ENCODE data around the gene CCDC167. TPM values are rescaled to one million over a fixed set of nuclear protein-coding genes. Genes with fewer than 3 reads are reported as not detected.
"Not testable (repeated sequence)": the region's sequence is repeated elsewhere in the genome, so short reads cannot be mapped to it uniquely, and the experiment has no call there.

CCDC167 gene
- polyA plus RNA-seq, 3 donors, result 18.8 to 39.3 (median 22.4) TPM

DNA sequence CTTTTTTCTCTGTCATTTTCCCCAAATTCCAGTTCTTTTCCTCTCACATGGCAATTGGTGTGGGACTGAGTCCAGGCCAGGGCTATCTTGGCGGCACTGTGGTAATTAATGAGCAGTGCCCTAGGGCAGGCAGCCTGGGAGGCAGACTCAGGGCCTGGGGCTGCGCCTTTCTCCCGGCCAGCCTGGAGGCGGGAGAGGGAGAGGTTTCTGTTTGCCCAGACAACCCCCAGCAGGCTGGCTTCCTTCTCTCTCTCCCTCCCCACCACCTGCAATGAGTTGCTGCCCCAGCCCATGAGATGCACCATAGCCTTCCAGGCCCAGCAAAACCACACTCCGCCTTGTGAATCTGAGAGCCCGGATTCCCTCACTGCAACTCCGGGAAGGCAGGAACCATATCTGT, 15.1 kb upstream of the CCDC167 start:
- WGBS, 3 donors, result 72 to 75% (median 75%) methylated on average over 7 of the region's 7 CpGs
- H3K27ac ChIP-seq (ENCODE audit: low read depth, low read length), result no peak overlapping the region

DNA sequence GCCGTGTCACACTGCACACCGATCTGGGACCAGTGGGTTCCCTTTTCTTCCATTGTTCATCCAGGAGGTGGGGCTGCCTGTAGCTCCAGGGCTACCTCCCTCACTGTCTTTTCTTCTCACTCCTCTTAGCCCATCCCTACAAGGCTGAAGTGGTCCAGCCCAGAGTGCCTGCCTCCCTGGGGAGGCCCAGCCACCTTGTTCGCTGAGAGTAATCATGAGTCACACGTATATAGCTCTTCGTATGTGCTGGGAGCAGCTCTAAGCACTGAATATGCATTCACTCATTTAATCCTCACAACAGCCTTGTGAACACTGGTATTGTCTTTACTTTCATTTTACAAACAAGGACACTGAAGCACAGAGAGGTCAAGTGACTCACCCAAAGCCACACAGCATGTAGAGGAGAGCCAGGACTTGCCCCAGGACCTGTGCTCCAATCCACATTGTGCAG, 14.7 kb upstream of the CCDC167 start:
- WGBS, 3 donors, result 67 to 71% (median 70%) methylated on average over 5 of the region's 5 CpGs
- H3K27ac ChIP-seq (ENCODE audit: low read depth, low read length), result no peak overlapping the region

DNA sequence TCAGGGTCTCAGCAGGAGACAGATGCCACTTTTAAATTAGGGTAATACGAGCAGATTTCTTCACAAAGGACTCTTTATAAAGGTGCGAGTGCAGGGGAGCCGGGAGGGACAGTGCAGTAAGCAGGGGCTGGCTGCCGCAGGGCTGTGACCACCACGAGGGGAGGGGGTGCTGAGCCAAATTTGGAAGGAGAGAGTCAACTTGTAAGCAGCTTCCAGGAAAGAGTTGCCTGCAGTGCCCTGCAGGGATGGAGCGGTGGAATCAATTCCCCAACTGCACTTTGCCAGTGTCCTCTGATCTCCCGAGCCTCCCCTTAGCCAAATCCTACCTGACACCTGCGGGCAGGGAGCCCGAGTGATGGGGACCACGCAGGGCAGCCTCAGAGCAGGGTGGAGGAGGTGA, 13.9 kb upstream of the CCDC167 start:
- WGBS, 3 donors, result 42 to 68% (median 53%) methylated on average over 10 of the region's 10 CpGs
- no peak overlapping the region for H3K27ac ChIP-seq (ENCODE audit: low read depth, low read length)

DNA sequence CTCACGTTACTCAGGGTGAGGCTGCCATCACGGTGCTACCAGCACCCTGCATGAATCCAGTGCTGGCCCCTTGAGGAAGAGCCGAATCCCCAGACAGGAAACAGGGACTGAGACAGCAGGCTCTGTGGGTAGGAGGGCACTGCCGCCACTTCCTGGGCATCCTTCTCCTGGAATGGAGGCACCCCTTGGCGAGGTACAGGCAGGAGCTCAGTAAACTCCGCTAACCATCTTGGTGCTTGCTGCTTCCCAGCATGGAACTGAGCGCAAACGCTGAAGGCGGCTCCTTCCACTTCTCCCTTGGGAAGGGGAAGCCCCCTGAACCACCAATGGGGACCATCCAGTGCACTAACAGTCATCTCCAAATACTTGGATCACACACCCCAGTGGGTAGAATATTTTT, 13.5 kb upstream of the CCDC167 start:
- WGBS, 3 donors, result 46 to 58% (median 57%) methylated on average over 9 of the region's 9 CpGs
- no peak overlapping the region for H3K27ac ChIP-seq (ENCODE audit: low read depth, low read length)

DNA sequence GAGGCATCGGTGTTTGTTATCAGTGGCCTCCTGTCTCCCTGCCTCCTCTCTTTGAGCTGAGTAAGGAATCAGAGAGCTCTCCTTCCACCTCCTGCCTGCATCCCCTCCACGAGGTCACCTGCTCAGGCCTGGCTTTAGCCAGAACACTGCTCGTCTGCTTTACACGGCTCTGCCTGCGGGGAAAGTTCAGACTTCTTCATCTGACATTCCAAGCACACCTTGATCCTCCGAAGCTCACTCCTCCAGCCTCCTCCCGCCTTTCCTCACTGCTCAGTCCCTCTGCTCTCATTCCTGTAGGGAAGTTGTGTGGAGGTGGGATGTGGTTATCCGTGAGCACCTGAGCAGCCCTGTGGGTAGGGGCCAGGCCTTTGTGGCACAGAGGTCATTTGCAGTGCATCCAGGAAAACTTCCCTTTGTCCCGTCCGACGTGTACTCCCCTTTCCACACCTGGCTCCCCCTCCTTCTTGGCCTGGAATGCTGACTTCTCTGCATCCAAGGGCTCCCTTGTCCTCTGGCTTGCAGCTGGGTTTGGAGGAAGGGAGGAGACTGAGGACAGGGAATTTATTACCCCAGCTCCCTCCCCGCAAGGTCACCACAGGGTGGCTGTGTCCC, 12.8 kb upstream of the CCDC167 start:
- WGBS, 3 donors, result 54 to 57% (median 54%) methylated on average over 12 of the region's 12 CpGs
- H3K27ac ChIP-seq (ENCODE audit: low read depth, low read length), result no peak overlapping the region

DNA sequence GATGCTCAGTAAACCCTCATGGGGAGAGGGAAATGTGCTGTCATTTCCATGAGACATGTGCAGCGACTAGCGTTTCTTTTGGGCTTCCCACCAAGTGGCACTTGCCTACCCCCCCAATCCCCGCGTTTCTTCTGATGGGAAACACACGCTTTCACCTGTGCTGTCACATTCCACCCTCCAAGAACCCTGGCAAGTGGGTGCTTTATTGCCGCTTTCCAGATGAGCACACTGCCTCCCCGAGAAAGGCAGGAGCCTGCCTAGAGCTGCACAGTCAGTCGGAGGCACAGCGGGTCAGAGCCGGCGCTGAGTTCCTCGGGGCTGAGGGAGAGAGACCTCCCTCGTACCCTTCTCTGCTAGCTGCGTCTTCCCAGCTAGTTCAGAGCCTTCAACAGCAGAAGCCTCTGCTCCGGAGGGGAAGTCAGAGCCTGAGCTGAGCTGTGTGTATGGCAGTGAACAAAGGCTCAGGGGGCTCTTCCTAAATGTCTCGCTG, 12.3 kb upstream of the CCDC167 start:
- WGBS, 3 donors, result 49 to 57% (median 57%) methylated on average over 16 of the region's 16 CpGs
- no peak overlapping the region for H3K27ac ChIP-seq (ENCODE audit: low read depth, low read length)

DNA sequence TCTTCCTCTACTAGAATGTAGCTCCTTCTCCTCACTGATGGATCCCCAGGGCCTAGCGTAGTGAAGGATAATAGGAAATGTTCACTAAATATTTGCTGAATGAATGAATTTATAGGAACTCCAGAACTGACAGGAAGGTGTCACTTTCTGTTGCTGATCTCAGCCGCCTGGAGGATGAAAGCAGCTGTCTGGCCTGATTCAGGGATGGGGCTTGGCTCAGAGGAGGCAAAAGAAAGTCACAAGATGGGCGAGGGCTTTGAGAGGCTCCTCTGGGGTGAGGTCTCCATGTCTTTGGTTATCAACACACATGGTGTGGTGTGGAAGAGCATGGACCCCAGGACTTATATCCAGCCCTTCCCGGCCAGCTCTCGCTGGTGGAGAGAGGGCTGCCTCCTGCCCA, 11.5 kb upstream of the CCDC167 start:
- no peak overlapping the region for H3K27ac ChIP-seq (ENCODE audit: low read depth, low read length)
- WGBS, 3 donors, result 80 to 82% (median 81%) methylated on average over 5 of the region's 5 CpGs

DNA sequence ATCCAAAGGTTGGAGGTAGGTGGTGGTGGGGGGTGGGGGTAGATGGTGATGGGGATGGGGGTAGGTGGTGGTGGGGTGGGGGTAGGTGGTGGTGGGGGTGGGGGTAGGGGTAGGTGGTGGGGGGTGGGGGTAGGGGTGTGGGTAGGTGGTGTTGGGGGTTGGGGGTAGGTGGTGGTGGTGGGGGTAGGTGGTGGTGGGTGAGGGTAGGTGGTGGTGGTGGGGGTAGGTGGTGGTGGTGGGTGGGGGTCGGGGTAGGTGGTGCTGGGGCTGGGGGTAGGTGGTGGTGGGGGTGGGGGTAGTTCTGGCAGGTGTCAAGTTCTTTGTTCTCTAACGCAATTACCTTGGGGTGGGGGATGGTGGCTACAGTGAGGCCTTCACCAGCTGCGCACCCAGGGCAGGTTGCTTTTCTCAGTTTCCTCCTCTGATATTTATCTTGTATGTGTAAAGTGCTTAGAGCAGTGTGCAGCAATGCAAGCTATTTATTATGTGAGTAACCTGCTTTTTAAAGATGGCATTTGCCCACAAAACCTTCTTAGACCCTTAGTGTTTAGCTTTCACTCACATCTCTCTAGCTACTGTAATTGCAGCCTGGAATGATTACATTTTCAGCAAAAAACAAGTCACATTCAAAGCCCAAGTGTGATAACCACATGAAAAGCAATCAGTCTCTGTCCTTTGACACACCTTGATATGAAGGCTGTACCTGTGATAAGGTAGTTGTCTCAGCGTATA, 8.2 kb upstream of the CCDC167 start:
- 45 to 78% (median 61%) methylated on average over 3 to 4 of the region's 4 CpGs for whole genome bisulfite sequencing, 3 donors
- no peak overlapping the region for H3K27ac ChIP-seq (ENCODE audit: low read depth, low read length)

DNA sequence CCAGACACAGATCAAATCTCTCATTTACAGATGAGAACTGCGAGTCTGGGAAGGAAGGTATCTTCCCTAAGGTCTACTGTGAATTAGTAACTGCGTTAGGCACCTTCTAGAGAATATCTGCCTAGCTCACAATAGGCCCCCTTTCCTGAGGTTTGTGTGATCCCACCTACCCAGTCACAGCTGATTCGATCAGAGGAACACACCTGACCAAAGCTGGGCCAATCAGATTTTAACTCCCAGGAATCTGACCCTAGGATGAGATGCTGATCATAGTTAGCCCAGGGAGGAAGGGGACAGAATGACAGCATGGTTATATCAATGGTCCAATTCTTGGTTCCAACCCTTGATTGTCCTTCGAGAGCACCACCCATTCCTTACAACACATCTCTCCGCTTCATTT, 7.4 kb upstream of the CCDC167 start:
- H3K27ac ChIP-seq (ENCODE audit: low read depth, low read length), result no peak overlapping the region
- 88 to 92% (median 91%) methylated on average over 5 of the region's 5 CpGs for WGBS, 3 donors

DNA sequence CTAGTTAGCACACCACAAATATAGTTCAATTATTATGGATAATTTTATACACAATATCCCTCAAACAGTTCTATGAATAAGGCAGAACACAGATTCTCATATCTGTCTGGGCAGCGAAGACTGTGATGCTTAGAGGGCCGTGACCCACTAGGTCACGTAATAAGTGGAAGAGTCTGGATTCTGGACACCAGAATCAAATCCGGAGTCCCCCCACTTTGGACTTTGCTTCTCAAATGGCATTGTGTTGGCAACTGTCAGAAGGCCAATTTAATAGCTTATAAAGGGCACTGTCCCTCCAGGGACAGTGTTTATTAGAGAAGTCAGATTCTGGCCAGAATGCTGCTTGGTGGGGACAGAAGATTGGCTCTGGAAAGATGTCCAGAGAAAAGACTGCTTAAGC, 6.8 kb upstream of the CCDC167 start:
- H3K27ac ChIP-seq (ENCODE audit: low read depth, low read length), result no peak overlapping the region
- 80 to 93% (median 85%) methylated on average over 4 of the region's 4 CpGs for WGBS, 3 donors

DNA sequence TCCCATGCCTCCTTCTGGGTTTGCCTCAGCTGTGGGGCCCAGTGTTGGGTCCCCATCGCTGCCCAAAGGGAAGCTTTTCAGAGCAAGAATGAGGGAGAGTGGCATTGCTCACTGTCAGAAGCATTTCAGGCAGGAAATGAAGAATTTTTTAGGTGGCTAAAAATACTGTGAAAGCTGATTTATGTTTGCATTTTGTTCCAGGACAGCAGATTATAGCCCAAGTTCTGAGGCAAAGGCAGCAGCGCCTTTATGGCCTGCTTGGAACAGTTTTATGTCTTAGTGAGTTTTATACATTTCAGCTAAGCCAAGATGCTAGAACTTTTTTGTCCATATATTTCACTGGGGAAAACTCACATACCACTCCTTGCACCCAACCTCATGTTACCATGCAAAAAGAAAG, 4.3 kb upstream of the CCDC167 start:
- WGBS, 3 donors, result 55 to 70% (median 63%) methylated on average over 2 of the region's 2 CpGs
- H3K27ac ChIP-seq (ENCODE audit: low read depth, low read length), result no peak overlapping the region

DNA sequence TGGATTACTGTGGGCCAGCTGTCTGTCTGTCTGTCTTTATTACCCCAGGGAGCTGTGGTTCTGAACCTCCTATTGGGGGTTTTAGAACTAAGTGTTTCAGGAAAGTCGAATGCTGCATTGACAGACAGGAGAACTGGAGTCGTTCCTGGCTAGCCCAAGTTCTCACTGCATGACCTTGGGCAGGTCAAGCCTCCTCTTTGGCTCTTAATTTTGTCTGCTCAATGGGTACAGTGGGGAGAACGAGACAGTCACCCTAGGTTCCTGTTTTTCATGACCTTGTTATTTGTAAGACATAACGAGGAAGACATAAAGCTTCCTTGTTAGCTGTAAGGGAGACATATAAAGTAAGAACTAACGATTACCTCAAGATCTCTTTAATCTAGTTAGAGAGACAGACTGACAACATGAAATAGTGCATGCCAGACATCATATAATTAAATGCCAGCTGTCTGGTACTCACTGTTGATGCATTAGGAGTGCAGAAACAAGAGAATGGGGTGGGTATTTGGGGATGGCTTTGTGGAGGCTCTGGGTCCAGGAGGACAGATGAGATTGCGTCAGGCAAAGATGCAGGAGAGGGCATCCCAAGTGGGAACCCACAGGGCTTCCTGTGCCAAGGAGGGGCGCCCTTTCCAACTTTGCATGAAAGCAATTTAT, 3.7 kb upstream of the CCDC167 start:
- 53 to 56% (median 54%) methylated on average over 7 of the region's 7 CpGs for WGBS, 3 donors
- no peak overlapping the region for H3K27ac ChIP-seq (ENCODE audit: low read depth, low read length)

DNA sequence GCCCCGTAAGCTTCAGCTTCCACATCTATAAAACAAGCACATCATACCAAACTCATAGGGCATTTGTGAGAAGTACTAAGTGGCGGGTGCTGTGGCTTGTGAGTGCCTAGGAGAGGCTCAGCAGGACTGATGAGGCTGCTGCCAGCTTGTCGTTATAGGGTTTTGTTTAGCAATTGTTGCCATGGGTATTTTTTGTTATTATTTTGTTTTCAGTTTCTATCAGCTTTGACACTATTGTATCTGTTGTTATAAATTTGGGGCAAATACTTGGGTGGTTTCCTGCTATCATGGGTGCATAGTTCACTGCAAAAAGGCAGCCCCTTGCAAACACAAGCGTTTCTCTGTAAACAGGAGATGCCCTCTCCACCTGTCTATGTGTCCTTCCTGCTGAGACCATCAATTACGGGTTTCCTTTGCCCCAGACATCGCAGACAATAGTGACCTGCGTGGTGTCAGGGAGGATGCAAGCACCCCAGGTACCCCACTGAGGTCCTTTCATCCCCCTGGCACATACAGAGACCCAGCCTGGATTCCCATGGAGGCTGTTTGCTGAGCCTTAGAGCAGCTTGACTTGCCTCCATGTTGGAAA, 3.1 kb upstream of the CCDC167 start:
- H3K27ac ChIP-seq (ENCODE audit: low read depth, low read length), result no peak overlapping the region

DNA sequence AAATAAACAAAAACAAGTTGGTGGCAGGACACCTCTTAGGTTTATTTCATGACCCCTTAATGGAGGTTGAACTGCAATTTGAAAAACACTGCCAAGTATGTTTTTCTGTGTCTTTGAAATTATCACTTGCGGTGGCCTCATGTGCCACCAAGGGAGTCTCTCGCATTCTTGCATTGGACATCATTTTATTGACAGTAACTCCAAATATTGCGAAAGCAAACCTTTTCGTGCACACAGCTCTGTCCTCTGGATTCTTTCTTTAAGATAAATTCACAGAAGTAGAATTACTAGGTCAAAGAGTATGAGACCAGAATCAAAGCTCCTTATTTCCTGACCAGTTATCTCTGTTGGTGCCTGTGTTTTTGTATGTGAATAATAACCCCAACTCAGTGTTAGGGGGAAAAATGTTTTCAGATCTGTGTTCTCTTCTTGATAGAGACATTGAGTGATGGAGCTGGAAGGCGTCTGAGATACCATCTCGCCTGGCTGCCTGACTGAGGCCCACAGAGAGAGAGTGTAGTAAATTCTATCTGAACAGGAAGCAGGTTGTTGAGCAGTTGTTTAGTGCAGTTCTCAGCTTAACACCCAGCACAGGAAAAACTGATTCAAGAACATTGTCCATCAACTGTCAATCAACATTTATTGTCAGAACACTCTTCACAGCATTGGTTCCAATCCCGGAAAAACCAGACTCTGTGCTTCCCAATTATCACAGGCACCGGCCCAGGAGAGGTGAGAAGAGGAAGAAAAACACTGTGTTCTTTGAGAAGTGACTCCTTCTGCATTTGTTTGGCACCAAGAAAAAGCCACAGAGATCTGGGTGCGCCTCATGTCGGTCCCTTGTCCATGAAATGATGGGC, 2.2 kb upstream of the CCDC167 start:
- no peak overlapping the region for H3K27ac ChIP-seq (ENCODE audit: low read depth, low read length)
- WGBS, 3 donors, result 60 to 69% (median 61%) methylated on average over 10 of the region's 10 CpGs

More for the DNA sequence above, 3.1 kb upstream of the CCDC167 start:
- WGBS, 3 donors, result 57 to 63% (median 61%) methylated on average over 7 of the region's 7 CpGs

DNA sequence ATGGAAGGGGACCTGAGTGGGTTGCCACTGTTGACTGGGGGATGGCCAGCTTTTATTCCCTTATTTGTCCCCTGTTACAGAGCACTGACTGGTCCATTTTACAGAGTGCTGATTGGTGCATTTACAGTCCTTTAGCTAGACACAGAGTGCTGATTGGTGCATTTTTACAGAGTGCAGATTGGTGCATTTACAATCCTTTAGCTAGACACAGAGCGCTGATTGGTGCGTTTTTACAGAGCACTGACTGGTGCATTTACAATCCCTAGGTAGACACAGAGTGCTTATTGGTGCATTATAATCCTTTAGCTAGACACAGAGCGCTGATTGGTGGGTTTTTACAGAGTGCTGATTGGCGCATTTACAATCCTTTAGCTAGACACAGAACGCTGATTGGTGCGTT, 1.2 kb upstream of the CCDC167 start:
- H3K27ac ChIP-seq (ENCODE audit: low read depth, low read length), result not testable (repeated sequence)
- 94 to 98% (median 97%) methylated on average over 6 of the region's 6 CpGs for WGBS, 3 donors

DNA sequence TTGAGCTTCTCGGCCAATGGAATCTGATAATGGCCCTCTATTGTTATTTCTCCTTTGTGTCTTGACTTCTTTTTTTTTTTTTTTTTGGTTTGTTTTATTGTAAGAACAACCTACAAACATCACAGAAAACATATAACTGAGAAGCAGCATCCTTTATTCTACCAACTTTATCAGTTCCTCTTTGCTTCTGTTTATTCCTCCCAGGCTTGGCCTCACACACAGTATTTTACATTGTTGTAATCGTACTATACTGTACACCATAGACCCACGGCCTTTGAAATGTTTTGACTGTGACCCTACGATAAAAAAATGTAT, 558 bp upstream of the CCDC167 start:
- no peak overlapping the region for H3K27ac ChIP-seq (ENCODE audit: low read depth, low read length)
- 70 to 73% (median 73%) methylated on average over 4 of the region's 4 CpGs for WGBS, 3 donors

DNA sequence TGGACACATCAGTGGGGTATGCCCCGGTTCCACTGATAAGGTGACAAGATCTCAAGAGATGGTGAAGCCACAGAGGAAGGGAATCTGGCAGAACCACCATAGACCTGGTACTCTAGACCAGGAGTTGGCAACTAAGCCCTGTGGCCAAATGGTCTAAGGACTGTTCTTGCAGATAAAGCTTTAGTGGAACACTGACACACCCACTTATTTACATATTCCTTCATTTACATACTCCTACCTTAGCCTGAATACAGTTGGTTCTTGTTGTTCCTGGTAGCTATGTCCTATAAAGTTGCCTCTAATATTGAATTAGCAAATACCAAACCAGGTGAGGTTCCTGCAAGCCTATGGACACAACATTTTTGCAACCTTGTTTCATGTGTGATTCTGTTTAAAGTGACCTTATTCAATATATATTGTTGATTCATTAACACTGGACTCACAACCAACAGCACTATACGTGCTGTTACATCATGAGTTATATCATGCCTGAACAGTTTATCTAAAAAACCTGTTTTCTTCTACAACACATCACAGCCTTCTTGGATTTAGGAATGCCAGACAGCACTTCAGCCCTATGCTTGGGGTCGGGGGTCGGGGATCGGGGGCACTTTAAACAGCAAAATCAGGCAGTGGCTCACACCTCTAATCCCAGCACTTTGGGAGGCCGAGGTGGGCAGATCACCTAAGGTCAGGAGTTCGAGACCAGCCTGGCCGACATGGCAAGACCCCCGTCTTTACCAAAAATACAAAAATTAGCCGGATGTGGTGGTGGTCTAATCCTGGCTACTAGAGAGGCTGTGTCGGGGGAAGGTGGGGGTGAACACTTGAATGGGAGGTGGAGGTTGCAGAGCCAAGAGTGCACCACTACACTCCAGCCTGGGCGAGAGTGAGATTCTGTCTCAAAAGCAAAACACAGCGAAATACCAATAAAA, 2.5 kb downstream of the CCDC167 start:
- 88 to 93% (median 88%) methylated on average over 13 of the region's 13 CpGs for WGBS, 3 donors
- H3K27ac ChIP-seq (ENCODE audit: low read depth, low read length), result no peak overlapping the region
